ENCODE data around the gene PCDH9.

The PCDH9 gene

DNA sequence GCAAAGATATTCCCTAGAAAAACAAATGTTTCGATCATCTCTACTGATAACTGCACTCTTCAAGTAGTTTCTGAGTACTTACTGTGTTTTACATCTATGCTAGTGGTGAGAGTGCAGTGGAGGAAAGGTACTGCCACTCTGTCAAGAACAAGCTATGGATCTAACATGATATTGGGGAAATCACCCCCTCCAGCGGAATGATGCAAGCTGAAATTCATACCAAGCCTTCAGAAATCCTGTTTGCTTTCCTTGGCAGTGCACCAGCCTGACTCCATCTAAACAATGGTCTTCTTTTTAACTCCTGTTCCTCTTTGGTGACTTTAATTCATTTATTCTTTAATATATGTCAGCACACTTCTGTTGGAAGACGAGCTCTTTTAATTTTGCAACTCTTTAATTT lies 238.0 kb downstream of the PCDH9 start:
- H3K4me3 ChIP-seq (ENCODE audit: low read length): no peak overlapping the region
- H3K9ac ChIP-seq (ENCODE audit: low read length): no peak overlapping the region

DNA sequence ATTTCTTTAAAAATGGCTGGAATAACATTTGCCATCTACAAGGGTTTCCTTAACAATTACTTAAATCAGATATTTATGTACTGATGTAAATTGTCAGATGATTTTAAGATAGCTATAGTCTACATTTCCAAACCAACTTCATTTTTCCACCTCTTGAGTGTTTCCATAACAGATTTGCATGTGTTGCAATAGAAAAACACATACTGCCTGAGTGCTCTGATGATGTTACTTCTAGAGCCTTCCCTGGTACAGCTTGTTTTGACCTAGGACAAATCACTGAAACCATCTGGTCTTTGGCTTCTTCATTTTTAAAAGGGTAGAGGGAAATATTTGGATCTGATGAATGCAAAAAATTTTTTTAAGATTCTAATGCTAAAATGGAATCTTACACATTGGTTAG lies 245.9 kb downstream of the PCDH9 start:
- Histone ChIP-seq H3K36me3 (ENCODE audit: control insufficient read depth, insufficient read depth, low read length) (no peaks in the 10 kb centered on the region), H3K9ac (ENCODE audit: low read length) (no peak overlapping the region), H3K27ac (ENCODE audit: low read depth, low read length) (no peak overlapping the region), H3K4me1 (ENCODE audit: control insufficient read depth, insufficient read depth, low read length) (no peaks in the 10 kb centered on the region), H3K4me3 (ENCODE audit: low read length) (no peak overlapping the region), H3K27me3 (ENCODE audit: control insufficient read depth, insufficient read depth, low read length) (no peaks in the 10 kb centered on the region)

More for the DNA sequence above, 238.0 kb downstream of the PCDH9 start:
- Histone ChIP-seq H3K27me3 (ENCODE audit: control insufficient read depth, insufficient read depth, low read length) (no peaks in the 10 kb centered on the region), H3K4me1 (ENCODE audit: control insufficient read depth, insufficient read depth, low read length) (no peaks in the 10 kb centered on the region), H3K36me3 (ENCODE audit: control insufficient read depth, insufficient read depth, low read length) (no peaks in the 10 kb centered on the region), H3K27ac (ENCODE audit: low read depth, low read length) (no peak overlapping the region)

DNA sequence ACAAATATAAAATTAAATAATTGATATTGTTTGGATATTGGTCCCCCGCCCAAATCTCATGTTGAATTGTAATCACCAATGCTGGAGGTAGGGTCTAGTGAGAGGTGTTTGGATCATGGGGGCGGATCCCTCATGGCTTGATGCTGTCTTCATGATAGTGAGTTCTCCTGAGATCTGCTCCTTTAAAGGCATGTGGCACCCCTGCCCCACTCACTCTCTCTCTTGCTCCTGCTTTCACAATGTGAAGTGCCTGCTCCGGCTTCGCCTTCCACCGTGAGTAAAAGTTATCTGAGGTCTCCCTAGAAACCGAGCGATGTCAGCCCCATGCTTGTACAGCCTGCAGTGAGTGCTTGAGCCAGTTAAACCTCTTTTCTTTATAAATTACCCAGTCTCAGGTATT lies 248.2 kb downstream of the PCDH9 start:
- H3K4me3 ChIP-seq (ENCODE audit: low read length): no peak overlapping the region
- H3K27ac ChIP-seq (ENCODE audit: low read depth, low read length): no peak overlapping the region
- no peaks in the 10 kb centered on the region for H3K4me1 ChIP-seq (ENCODE audit: control insufficient read depth, insufficient read depth, low read length)
- no peaks in the 10 kb centered on the region for H3K27me3 ChIP-seq (ENCODE audit: control insufficient read depth, insufficient read depth, low read length)
- no peak overlapping the region for H3K9ac ChIP-seq (ENCODE audit: low read length)
- H3K36me3 ChIP-seq (ENCODE audit: control insufficient read depth, insufficient read depth, low read length): no peaks in the 10 kb centered on the region

DNA sequence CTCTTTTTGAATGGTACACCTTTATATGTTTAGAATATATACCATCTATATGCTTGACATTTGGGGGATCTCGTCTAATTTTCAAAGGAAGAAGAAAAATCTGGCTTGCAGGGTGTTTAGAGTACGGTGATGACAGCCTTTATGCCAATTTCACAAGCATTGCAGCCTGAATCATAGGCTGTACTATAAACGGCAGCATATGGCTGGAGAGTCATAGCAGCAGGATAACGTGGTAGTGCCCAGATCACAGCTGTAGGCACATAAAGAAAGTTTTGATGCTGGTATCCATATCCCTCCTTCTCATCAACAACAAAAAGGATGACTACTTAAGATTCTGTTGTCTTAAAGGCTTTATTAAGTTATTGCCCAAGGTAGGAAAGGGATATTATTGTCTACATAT lies 253.0 kb downstream of the PCDH9 start:
- Histone ChIP-seq H3K27me3 (ENCODE audit: control insufficient read depth, insufficient read depth, low read length) (no peaks in the 10 kb centered on the region), H3K4me3 (ENCODE audit: low read length) (no peak overlapping the region), H3K36me3 (ENCODE audit: control insufficient read depth, insufficient read depth, low read length) (no peaks in the 10 kb centered on the region), H3K4me1 (ENCODE audit: control insufficient read depth, insufficient read depth, low read length) (no peaks in the 10 kb centered on the region), H3K9ac (ENCODE audit: low read length) (no peak overlapping the region), H3K27ac (ENCODE audit: low read depth, low read length) (no peak overlapping the region)

DNA sequence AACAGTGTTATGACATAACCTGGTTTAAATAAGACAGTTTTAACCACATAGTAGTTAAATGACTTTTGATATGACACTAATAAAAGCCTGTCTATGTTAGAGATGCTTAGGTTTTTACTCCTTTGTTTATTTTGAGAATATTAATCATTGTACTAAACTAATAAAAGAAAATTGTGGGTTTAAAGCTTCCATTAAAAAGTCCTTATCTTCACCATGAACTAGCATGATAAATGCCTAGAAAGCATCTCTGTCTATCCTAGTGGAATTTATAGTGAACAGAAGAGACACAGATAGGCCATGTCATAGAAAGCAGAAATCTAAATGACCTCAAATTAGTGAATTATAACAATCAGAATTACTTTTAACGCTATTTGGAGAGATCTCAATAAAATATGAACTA lies 255.2 kb downstream of the PCDH9 start:
- no peak overlapping the region for H3K9ac ChIP-seq (ENCODE audit: low read length)

DNA sequence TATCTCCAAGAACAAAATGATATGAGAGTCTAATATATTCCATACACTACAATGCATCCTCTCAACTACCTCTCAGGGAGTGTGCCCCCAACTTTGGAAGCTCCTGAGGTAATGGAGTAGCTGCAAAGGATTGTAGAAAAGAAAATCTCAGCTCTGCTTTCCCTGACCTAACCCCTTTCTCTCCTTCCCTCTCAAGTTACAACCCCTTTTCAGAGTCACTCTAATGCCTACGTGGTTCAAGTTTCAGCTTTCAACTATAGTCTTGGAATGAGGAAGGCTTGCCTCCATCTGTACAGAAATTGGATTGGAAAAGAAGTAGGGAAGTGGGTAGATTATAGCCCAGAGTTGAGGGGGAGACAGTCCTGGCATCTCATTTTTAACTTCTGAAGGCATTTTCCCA lies 256.0 kb downstream of the PCDH9 start:
- no peak overlapping the region for H3K27ac ChIP-seq (ENCODE audit: low read depth, low read length)
- H3K9ac ChIP-seq (ENCODE audit: low read length): no peak overlapping the region
- no peak overlapping the region for H3K4me3 ChIP-seq (ENCODE audit: low read length)
- no peaks in the 10 kb centered on the region for H3K4me1 ChIP-seq (ENCODE audit: control insufficient read depth, insufficient read depth, low read length)
- no peaks in the 10 kb centered on the region for H3K27me3 ChIP-seq (ENCODE audit: control insufficient read depth, insufficient read depth, low read length)
- H3K36me3 ChIP-seq (ENCODE audit: control insufficient read depth, insufficient read depth, low read length): no peaks in the 10 kb centered on the region

More for the DNA sequence above, 255.2 kb downstream of the PCDH9 start:
- H3K27ac ChIP-seq (ENCODE audit: low read depth, low read length): no peak overlapping the region
- H3K4me3 ChIP-seq (ENCODE audit: low read length): no peak overlapping the region
- no peaks in the 10 kb centered on the region for H3K36me3 ChIP-seq (ENCODE audit: control insufficient read depth, insufficient read depth, low read length)
- no peaks in the 10 kb centered on the region for H3K4me1 ChIP-seq (ENCODE audit: control insufficient read depth, insufficient read depth, low read length)
- H3K27me3 ChIP-seq (ENCODE audit: control insufficient read depth, insufficient read depth, low read length): no peaks in the 10 kb centered on the region

DNA sequence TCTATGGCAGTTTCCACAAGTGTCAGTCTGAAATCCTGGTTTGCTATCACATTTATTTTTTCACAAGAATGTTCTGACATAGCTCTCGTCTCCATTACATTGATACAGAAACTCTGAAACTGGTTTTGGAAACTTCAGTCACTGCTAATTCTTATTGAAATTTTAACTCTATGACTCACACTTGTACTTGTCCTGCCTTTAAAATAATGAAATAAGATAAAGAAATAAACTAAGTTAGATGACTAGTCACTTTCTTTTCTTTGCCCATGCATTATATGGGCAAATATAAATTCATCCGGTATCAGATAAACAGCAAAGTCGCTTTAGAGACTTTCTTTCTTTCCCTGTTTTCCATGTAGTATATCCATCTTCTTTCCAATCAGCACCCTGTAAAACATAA lies 257.5 kb downstream of the PCDH9 start:
- Histone ChIP-seq H3K4me3 (ENCODE audit: low read length) (no peak overlapping the region), H3K9ac (ENCODE audit: low read length) (no peak overlapping the region), H3K27me3 (ENCODE audit: control insufficient read depth, insufficient read depth, low read length) (no peaks in the 10 kb centered on the region), H3K27ac (ENCODE audit: low read depth, low read length) (no peak overlapping the region), H3K4me1 (ENCODE audit: control insufficient read depth, insufficient read depth, low read length) (no peaks in the 10 kb centered on the region), H3K36me3 (ENCODE audit: control insufficient read depth, insufficient read depth, low read length) (no peaks in the 10 kb centered on the region)

DNA sequence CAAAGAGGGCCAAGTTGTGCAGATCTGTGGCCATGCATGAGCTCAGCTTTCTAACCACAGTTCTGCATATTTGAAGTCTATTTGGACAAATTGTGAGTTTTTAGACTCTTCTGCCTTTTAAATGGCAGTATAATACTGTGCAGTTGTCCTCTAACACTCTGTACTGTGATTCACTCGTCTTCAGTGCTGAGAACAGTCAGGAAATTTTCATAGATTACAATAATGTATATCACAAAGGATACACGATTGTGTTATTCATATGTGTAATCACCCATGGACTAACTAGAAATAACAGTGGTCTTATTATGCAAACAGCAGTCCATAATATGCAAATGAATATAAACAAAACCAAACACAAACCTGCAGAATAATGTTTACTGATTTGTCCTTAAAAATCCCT lies 259.1 kb downstream of the PCDH9 start:
- Histone ChIP-seq H3K36me3 (ENCODE audit: control insufficient read depth, insufficient read depth, low read length) (no peaks in the 10 kb centered on the region), H3K4me3 (ENCODE audit: low read length) (no peak overlapping the region), H3K4me1 (ENCODE audit: control insufficient read depth, insufficient read depth, low read length) (no peaks in the 10 kb centered on the region), H3K27me3 (ENCODE audit: control insufficient read depth, insufficient read depth, low read length) (no peaks in the 10 kb centered on the region), H3K27ac (ENCODE audit: low read depth, low read length) (no peak overlapping the region), H3K9ac (ENCODE audit: low read length) (no peak overlapping the region)

DNA sequence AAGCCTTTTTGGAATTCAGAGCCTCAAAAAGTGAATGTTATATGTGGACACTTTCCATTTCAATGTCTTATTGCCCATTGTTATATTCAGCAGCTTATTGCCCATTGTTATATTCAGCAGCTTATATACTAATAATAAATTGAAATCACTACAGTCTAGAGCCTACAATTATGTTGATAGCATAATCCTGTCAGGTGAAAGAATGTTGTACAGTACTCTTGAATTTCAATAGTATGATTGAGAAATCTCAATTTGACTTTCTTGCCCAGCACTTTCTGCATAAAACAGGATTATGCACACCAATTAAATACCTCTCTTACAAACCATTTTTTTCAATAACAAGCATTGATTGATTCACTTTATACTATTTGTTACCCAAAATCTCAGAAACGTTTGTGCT lies 260.8 kb downstream of the PCDH9 start:
- Histone ChIP-seq H3K27ac (ENCODE audit: low read depth, low read length) (no peak overlapping the region), H3K9ac (ENCODE audit: low read length) (no peak overlapping the region), H3K4me1 (ENCODE audit: control insufficient read depth, insufficient read depth, low read length) (no peaks in the 10 kb centered on the region), H3K36me3 (ENCODE audit: control insufficient read depth, insufficient read depth, low read length) (no peaks in the 10 kb centered on the region), H3K4me3 (ENCODE audit: low read length) (no peak overlapping the region), H3K27me3 (ENCODE audit: control insufficient read depth, insufficient read depth, low read length) (no peaks in the 10 kb centered on the region)

DNA sequence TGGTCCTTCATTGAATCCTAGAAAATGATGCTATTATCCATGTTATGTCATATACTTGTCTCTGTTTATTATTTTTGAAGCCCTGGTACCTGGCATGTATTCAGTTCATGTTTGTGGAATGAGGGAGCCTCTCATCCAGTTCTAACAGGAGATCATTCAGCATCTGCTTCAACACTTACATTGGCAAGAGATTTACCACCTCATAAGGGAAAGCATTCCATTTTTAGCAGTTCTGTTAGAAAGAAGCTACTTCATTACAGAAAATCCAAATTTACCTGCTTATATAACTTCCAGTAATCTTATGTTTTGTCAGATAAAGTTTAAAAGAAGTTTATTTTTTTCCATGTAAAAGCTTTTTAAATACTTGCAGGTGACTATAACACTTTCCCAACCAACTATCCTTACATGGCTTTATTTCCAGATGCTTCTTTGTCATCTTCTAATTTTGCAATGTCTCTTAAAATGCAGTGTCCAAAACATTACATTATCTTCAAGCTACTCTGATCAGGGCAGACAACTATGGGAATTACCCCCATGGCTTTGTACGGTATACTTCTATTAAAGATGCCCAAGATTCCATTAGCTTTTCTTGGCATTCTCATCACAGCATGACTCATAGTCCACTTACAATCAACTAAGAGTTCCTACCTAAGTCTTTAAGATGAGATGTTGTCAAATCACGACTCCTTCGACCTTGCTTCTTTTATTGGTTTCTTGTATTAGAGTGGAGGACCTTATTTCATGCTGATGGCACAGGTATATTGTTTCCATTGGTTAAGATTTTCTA lies 262.1 kb downstream of the PCDH9 start:
- Histone ChIP-seq H3K27me3 (ENCODE audit: control insufficient read depth, insufficient read depth, low read length) (no peaks in the 10 kb centered on the region), H3K4me3 (ENCODE audit: low read length) (no peak overlapping the region), H3K36me3 (ENCODE audit: control insufficient read depth, insufficient read depth, low read length) (no peaks in the 10 kb centered on the region), H3K4me1 (ENCODE audit: control insufficient read depth, insufficient read depth, low read length) (no peaks in the 10 kb centered on the region), H3K27ac (ENCODE audit: low read depth, low read length) (no peak overlapping the region), H3K9ac (ENCODE audit: low read length) (no peak overlapping the region)

DNA sequence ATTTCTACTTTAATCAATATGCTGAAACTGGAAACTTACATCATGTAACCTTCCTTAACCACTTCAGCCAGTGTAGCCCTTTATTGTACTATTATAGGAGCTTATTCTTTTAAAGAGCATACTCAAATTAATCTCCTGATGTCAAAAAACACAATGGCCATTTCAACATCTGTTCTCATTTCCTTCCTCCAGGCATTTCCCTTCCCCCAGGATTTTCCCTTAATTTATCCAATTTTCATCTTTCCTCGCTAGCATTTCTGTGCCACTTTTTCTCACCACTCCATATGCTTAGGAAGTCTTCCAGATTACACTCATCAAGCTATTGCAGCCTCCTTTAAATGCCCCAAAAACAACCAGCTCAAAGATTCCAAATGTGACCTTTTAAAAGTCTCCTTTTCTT lies 265.0 kb downstream of the PCDH9 start:
- Histone ChIP-seq H3K27ac (ENCODE audit: low read depth, low read length) (no peak overlapping the region), H3K9ac (ENCODE audit: low read length) (no peak overlapping the region), H3K36me3 (ENCODE audit: control insufficient read depth, insufficient read depth, low read length) (no peaks in the 10 kb centered on the region), H3K27me3 (ENCODE audit: control insufficient read depth, insufficient read depth, low read length) (no peaks in the 10 kb centered on the region), H3K4me1 (ENCODE audit: control insufficient read depth, insufficient read depth, low read length) (no peaks in the 10 kb centered on the region), H3K4me3 (ENCODE audit: low read length) (no peak overlapping the region)

DNA sequence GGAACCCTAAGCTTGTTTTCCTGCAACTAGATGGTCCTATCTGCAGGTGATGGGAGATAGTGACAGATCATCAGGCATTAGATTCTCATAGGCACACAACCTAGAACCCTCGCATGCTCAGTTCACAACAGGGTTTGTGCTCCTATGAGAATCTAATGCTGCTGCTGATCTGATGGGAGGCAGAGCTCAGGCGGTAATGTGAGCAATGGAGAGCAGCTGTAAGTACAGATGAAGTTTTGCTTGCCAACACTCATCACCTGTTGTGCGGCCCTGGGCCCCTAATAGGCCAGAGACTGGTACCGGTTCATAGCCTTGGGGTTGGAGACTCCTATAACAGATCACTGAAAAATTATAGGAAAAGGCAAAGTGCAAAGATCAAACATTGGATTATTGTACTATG lies 267.2 kb downstream of the PCDH9 start:
- H3K36me3 ChIP-seq (ENCODE audit: control insufficient read depth, insufficient read depth, low read length): no peaks in the 10 kb centered on the region
- no peak overlapping the region for H3K4me3 ChIP-seq (ENCODE audit: low read length)
- no peaks in the 10 kb centered on the region for H3K27me3 ChIP-seq (ENCODE audit: control insufficient read depth, insufficient read depth, low read length)
- no peak overlapping the region for H3K27ac ChIP-seq (ENCODE audit: low read depth, low read length)
- H3K9ac ChIP-seq (ENCODE audit: low read length): no peak overlapping the region
- no peaks in the 10 kb centered on the region for H3K4me1 ChIP-seq (ENCODE audit: control insufficient read depth, insufficient read depth, low read length)

DNA sequence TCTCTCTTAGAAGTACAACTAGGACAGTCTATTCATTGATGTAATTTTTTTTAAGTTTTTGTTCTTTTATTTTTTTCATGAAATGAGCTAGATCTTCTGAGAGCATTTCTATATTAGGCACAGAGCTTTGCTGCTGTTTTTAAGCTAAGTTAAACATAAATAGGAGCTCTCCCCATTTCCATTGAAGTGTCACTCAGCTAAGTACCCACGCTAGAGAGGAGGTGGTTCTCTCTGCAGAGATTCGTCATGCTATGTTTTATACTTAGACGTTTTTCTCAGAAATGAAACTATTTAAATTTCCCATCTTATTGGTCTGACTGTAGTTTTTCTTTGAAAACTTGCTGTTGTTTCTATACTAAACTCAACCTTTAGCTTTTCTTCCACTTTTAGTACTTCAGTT lies 271.5 kb downstream of the PCDH9 start:
- Histone ChIP-seq H3K36me3 (ENCODE audit: control insufficient read depth, insufficient read depth, low read length) (no peaks in the 10 kb centered on the region), H3K4me1 (ENCODE audit: control insufficient read depth, insufficient read depth, low read length) (no peaks in the 10 kb centered on the region), H3K4me3 (ENCODE audit: low read length) (no peak overlapping the region), H3K9ac (ENCODE audit: low read length) (no peak overlapping the region), H3K27me3 (ENCODE audit: control insufficient read depth, insufficient read depth, low read length) (no peaks in the 10 kb centered on the region), H3K27ac (ENCODE audit: low read depth, low read length) (no peak overlapping the region)
